Measurements from ENCODE around the gene FAM174A.

Gene FAM174A

GRCh38 chr5:100560860-100561259 lies 25.7 kb downstream of the FAM174A start:
- no peak overlapping the region for H3K4me3 ChIP-seq (ENCODE audit: low read depth, low read length)
- H3K9me3 ChIP-seq (ENCODE audit: severe bottlenecking) = no peaks in the 10 kb centered on the region
- no peak for DNase-seq
- TF ChIP-seq CTCF (IDR thresholded peaks at IDR 0.05; ENCODE audit: low read depth, low read length) = no peak
- no peaks in the 10 kb centered on the region for H3K27me3 ChIP-seq (ENCODE audit: insufficient read depth, low read depth, severe bottlenecking)
- no peaks in the 10 kb centered on the region for H3K36me3 ChIP-seq
- H3K27ac ChIP-seq = no peak overlapping the region

GRCh38 chr5:100562821-100563220 lies 27.6 kb downstream of the FAM174A start:
- Histone ChIP-seq H3K36me3 (no peaks in the 10 kb centered on the region), H3K27me3 (ENCODE audit: insufficient read depth, low read depth, severe bottlenecking) (no peaks in the 10 kb centered on the region), H3K4me3 (ENCODE audit: low read depth, low read length) (no peak overlapping the region), H3K27ac (no peak overlapping the region), H3K9me3 (ENCODE audit: severe bottlenecking) (no peaks in the 10 kb centered on the region)
- no peak for DNase-seq
- TF ChIP-seq CTCF (IDR thresholded peaks at IDR 0.05; ENCODE audit: low read depth, low read length) = no peak

GRCh38 chr5:100566382-100567141 lies 31.4 kb downstream of the FAM174A start:
- H3K4me3 ChIP-seq (ENCODE audit: low read depth, low read length) = no peak overlapping the region
- no peaks in the 10 kb centered on the region for H3K36me3 ChIP-seq
- TF ChIP-seq CTCF (IDR thresholded peaks at IDR 0.05; ENCODE audit: low read depth, low read length) = no peak
- no peak overlapping the region for H3K27ac ChIP-seq
- H3K9me3 ChIP-seq (ENCODE audit: severe bottlenecking) = no peaks in the 10 kb centered on the region
- H3K27me3 ChIP-seq (ENCODE audit: insufficient read depth, low read depth, severe bottlenecking) = no peaks in the 10 kb centered on the region
- DNase-seq = no peak

- DNase-seq = no peak
- no peak for TF ChIP-seq CTCF (IDR thresholded peaks at IDR 0.05; ENCODE audit: low read depth, low read length)
Observed at GRCh38 chr5:100574716-100575115, 39.5 kb downstream of the FAM174A start.

GRCh38 chr5:100575815-100576214 lies 40.6 kb downstream of the FAM174A start:
- TF ChIP-seq CTCF (IDR thresholded peaks at IDR 0.05; ENCODE audit: low read depth, low read length) = no peak
- Histone ChIP-seq H3K27me3 (ENCODE audit: insufficient read depth, low read depth, severe bottlenecking) (no peaks in the 10 kb centered on the region), H3K27ac (no peak overlapping the region), H3K4me3 (ENCODE audit: low read depth, low read length) (no peak overlapping the region), H3K36me3 (no peaks in the 10 kb centered on the region), H3K9me3 (ENCODE audit: severe bottlenecking) (no peaks in the 10 kb centered on the region)
- no peak for DNase-seq

More at GRCh38 chr5:100574716-100575115, 39.5 kb downstream of the FAM174A start:
- H3K4me3 ChIP-seq (ENCODE audit: low read depth, low read length) = no peak overlapping the region
- no peaks in the 10 kb centered on the region for H3K27me3 ChIP-seq (ENCODE audit: insufficient read depth, low read depth, severe bottlenecking)
- no peaks in the 10 kb centered on the region for H3K9me3 ChIP-seq (ENCODE audit: severe bottlenecking)
- H3K36me3 ChIP-seq = no peaks in the 10 kb centered on the region
- H3K27ac ChIP-seq = no peak overlapping the region

Data from WERI-Rb-1 (cell line).